HG03469 (cell line): ENCODE results near the gene DMRTC2.
"Not testable (repeated sequence)": the region's sequence is repeated elsewhere in the genome, so short reads cannot be mapped to it uniquely, and the experiment has no call there.

Experiments used
- ATAC-seq: cut with Tn5 transposase; IDR thresholded peaks from one replicate; pipeline ENCODE4 v1.9.1; 2021; ENCODE audit warnings: mild to moderate bottlenecking, moderate library complexity, moderate number of reproducible peaks; ENCODE audit not compliant: unreplicated experiment

Gene DMRTC2

DNA sequence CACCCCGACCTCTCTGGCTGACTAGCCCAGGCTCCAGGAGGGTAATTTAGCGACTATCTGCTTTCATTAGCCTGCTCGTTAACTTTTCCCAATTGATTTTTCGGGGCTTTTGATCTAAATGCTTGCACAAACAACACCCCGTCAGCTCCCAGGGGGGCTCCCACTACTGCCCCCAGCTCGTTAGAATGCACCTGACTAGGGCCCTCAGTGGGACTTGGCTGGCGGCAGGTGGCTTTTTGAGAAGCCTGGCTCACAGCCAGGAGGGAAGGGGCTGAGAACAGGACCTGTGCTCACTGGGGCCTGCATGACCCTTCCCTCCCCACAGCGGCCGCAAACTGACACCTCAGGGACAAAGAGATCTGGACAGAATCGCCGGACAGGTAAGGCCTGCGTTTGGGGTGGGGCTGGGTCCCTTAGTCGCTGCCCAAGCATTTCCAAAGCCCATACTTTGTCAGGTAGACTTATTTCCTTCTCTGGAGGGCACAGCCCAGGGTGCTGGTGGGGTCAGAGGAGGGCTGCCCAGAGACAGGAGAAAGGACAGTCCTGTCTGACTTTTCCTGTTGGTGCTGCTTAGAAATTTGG is 24.6 kb downstream of the DMRTC2 start:
- ATAC-seq, result no peak

DNA sequence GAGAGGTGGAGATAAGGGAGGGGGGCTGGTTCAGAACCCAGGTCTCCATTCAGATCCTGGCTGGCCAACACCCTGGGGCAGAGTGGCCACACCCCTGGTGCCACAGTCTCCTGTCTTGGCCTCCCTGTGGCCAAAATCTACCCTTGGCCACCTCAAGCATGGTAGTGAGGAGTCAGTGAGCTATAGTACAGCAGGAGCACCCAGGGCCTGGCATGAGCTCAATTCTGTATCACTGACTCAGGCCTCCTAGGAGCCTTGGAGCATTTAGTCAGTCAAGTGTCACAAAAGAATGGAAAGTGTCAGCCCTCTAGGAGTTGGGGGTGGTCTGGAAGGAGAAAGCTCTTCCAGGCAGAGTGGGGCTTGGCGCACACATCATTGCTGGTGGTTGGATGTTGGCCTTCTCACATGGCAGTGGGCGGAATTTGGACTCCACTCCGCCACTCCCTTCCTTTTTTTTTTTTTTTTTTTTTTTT is 25.6 kb downstream of the DMRTC2 start:
- no peak for ATAC-seq

- no peak for ATAC-seq
These were observed 26.9 kb downstream of the DMRTC2 start for GRCh38 chr19:41871573-41872383.

- ATAC-seq, result no peak
These were observed 27.5 kb downstream of the DMRTC2 start for GRCh38 chr19:41872384-41872774.

DNA sequence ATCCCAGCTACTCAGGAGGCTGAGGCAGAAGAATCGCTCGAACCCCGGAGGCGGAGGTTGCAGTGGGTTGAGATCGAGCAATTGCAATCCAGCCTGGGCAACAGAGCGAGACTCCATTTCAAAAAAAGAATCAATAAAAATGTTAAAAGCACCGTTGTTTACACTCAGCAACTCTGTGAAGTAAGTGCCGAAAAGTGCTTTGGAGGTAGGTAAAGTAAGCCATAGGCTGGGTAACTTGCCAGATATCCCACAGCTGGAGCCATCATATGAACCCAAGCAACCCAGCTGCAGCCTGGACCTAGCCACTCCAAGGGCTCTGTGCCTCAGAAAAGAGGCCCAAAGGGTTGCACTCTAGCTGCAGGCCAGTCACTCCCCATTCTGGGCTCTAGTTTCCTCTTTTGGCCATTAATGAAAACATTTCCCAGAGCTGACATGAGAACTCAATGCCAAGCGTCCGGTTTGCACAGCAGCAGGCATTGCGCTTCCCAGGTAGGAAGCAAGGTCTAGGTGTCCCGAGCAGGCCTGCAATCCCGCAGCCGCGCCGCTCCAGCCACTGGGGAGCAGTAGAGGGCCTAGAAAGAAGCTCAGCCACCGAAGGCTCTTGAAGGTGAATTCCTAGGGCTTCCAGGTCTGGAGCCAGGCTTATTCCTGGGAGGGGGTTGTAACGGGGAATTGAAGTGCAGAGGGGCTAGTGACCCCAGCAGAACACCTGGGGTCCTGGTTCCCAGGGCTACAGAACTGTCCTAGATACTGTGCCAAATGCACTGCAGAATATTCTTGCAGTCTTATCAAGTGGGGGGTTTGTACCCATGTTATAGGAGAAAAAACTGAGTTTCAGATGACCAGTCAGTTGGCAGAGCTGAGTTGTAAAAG is 28.2 kb downstream of the DMRTC2 start:
- no peak for ATAC-seq

GRCh38 chr19:41875973-41876372 is 31.1 kb downstream of the DMRTC2 start:
- ATAC-seq, result not testable (repeated sequence)

GRCh38 chr19:41876847-41877832 is 32.3 kb downstream of the DMRTC2 start, which contains the start of gene CD79A:
Gene CD79A (plus strand): TSS chr19:41877279. CDS start chr19:41877305, 26 bp downstream.
- peak; percentile 48 for ATAC-seq

- ATAC-seq, result no peak
These were observed 33.4 kb downstream of the DMRTC2 start for GRCh38 chr19:41877916-41878905.

DNA sequence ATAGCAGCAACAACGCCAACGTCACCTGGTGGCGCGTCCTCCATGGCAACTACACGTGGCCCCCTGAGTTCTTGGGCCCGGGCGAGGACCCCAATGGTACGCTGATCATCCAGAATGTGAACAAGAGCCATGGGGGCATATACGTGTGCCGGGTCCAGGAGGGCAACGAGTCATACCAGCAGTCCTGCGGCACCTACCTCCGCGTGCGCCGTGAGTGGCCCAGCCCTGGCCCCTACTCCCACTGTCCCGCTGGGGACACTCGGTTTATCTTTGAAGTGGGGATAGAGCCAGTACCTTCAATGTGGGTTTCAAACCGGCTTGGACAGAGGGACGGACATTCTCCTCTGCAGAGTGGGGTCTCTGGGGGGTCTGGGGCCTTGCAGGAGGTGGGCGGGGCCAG is 34.2 kb downstream of the DMRTC2 start:
- no peak for ATAC-seq

DNA sequence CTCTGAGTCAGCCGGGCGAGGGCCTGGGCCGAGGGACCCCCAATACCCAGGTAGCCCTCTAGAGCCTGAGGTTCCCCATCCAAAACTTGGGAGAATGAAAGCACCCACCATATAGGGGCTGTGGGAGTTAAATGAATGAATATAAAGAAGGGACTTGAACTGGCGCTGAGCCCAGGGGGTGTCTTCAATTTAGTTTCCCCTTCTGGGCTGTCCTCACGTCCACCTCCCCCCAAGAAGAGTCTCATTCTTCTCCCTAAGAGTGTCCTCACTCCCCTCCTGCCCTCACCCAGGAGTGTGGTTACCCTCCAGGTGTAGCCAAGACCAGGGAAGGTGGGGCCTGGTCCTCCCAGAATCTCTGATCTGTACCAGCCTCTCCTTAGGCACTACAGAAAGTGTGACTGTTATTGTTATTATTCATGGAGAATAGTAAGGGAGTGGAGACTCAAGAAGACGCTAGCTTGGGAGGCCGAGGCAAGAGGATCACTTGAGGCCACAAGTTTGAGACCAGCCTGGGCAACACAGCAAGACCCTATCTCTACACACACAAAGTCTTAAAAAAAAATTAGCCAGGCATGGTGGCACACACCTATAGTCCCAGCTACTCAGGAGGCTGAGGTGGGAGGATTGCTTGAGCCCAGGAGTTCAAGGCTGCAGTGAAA is 35.0 kb downstream of the DMRTC2 start:
- ATAC-seq, result no peak

- no peak for ATAC-seq
These were observed 35.5 kb downstream of the DMRTC2 start for GRCh38 chr19:41880329-41880708.

GRCh38 chr19:41882568-41883462 is 38.0 kb downstream of the DMRTC2 start, which contains the start of gene ARHGEF1:
Gene ARHGEF1 (plus strand): TSS chr19:41883184. CDS start chr19:41888083, 4,899 bp downstream.
- ATAC-seq, result no peak

GRCh38 chr19:41883463-41883820 is 38.6 kb downstream of the DMRTC2 start:
- ATAC-seq, result no peak

GRCh38 chr19:41883821-41884733 is 39.2 kb downstream of the DMRTC2 start:
- peak; percentile 57 for ATAC-seq

DNA sequence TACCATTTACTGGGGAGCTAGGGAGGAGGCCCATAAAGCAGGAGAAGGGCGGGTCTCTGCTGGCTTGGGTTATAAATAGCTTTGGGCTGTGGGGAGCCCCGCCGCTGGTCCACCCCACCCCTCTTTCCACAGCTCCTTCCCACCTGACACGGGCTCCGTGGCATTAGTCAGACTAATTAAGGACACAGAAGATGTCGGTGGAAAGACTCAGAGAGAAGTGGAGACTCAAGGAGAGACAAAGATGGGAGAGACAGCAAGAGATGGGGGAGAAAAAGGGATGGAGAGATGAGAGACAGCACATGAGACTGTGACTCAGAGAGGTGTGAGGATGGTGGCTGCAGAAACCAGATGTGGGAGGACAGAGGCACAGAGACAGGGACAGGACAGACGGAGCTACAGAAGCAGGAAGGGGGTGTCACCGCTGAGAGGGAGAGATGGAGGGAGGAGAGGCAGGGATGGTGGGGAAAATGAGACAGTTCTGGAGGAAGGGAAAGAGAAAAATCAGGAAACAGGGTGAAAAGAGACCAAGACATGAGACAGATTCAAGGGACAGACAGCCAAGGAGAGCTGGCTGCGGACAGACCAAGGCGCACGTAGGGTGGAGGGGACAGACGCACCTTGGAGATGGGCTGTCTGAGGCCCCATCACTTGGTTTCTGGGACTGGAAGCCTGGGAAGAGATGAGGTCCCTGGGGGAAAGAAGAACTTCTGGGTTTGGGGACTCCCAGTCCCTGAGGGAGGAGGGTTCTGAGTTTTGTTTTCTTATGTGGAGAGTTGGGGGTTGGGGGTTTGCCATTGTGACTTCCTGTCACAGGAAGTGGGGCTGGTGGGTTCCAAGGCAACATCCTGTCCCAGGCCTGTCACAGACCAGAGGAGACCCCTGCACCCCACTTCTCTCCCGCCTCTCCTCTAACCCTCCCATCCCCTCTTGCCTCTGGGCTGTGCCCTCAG is 42.2 kb downstream of the DMRTC2 start:
- ATAC-seq, result no peak
